ENCODE measurements around the gene GPR161. TPM values are rescaled to one million over a fixed set of nuclear protein-coding genes. Genes with fewer than 3 reads are reported as not detected.
A peak's percentile ranks its signal among the peaks of the same experiment; 100 is the strongest.

GPR161 gene
- total RNA-seq, 1 donor from 2014 or later = 0.04 TPM

- CTCF ChIA-PET = interaction anchor here (1.6 kb wide), 1 partner anchor 57 kb away, joined by 6 read pairs; no protein-coding TSS in a partner anchor
- peaks cover 5% of the 10 kb centered on the region for H3K36me3 Mint-ChIP-seq (ENCODE audit: low read depth)
- POLR2A ChIA-PET = interaction anchor here (0.6 kb wide), 1 partner anchor 1145 kb away, joined by 6 read pairs; no protein-coding TSS in a partner anchor
- intact Hi-C loops (cut with micrococcal nuclease) = no loop called here
- no peaks in the 10 kb centered on the region for H3K9me3 Mint-ChIP-seq
- no peak overlapping the region for H3K27ac Mint-ChIP-seq
- DNase-seq = no peak
- peaks cover 25% of the 10 kb centered on the region for H3K27me3 Mint-ChIP-seq
- ATAC-seq (ENCODE audit: low read depth) = no peak
- no peak overlapping the region for H3K4me3 Mint-ChIP-seq
- no peak for TF ChIP-seq CTCF (IDR thresholded peaks at IDR 0.05)
- peaks cover 18% of the 10 kb centered on the region for H3K4me1 Mint-ChIP-seq
Measured at GRCh38 chr1:168139070-168139469, 2.3 kb upstream of the GPR161 start.

GRCh38 chr1:168138134-168138533, 1.4 kb upstream of the GPR161 start:
- H3K9me3 Mint-ChIP-seq = no peaks in the 10 kb centered on the region
- H3K27ac Mint-ChIP-seq = no peak overlapping the region
- peaks cover 28% of the 10 kb centered on the region for H3K27me3 Mint-ChIP-seq
- H3K4me1 Mint-ChIP-seq = peaks cover 18% of the 10 kb centered on the region
- no peak for TF ChIP-seq CTCF (IDR thresholded peaks at IDR 0.05)
- DNase-seq (no peak), ATAC-seq (ENCODE audit: low read depth) (no peak)
- intact Hi-C loops (cut with micrococcal nuclease) = no loop called here
- no peak overlapping the region for H3K4me3 Mint-ChIP-seq
- peaks cover 5% of the 10 kb centered on the region for H3K36me3 Mint-ChIP-seq (ENCODE audit: low read depth)
- ChIA-PET CTCF (interaction anchor here (1.6 kb wide), 1 partner anchor 56 kb away, joined by 6 read pairs; no protein-coding TSS in a partner anchor), POLR2A (no interaction called here)

DNA sequence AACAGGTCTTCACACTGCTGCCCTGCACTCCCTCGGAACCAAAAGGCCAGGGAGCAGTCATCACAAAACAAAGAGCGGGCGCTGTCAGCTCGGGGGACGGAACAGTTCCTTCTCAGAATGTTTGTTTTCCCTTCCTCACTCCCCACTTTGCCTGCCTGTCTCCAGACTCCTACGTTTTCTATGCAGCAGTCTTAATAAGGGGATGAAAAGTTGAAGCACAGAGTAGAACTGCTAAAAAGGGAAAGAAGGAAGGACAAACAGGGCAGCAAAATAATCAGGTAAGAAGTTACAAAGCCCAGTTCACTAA, 738 bp upstream of the GPR161 start:
- ATAC-seq (ENCODE audit: low read depth) (no peak), DNase-seq (no peak)
- intact Hi-C loops (cut with micrococcal nuclease) = loop anchor here (1.0 to 2.0 kb wide), 3 partner anchors 8 to 201 kb away; partner anchors contain the start of genes DCAF6, MPC2 and TIPRL
- ChIA-PET CTCF (interaction anchor here (1.6 kb wide), 1 partner anchor 55 kb away, joined by 6 read pairs; no protein-coding TSS in a partner anchor), POLR2A (no interaction called here)
- Mint-ChIP-seq H3K4me3 (peak overlapping the region; percentile 88), H3K36me3 (ENCODE audit: low read depth) (peaks cover 5% of the 10 kb centered on the region), H3K27ac (peak overlapping the region; percentile 32), H3K27me3 (peaks cover 32% of the 10 kb centered on the region), H3K9me3 (no peaks in the 10 kb centered on the region), H3K4me1 (peaks cover 18% of the 10 kb centered on the region)
- no peak for TF ChIP-seq CTCF (IDR thresholded peaks at IDR 0.05)

- peak; percentile 24 for DNase-seq
- Mint-ChIP-seq H3K36me3 (ENCODE audit: low read depth) (peaks cover 5% of the 10 kb centered on the region), H3K9me3 (no peaks in the 10 kb centered on the region), H3K4me1 (peaks cover 18% of the 10 kb centered on the region), H3K27me3 (peaks cover 37% of the 10 kb centered on the region), H3K4me3 (peak overlapping the region; percentile 82), H3K27ac (no peak overlapping the region)
- ChIA-PET CTCF (interaction anchor here (1.3 kb wide), 1 partner anchor 9 kb away, joined by 5 read pairs; no protein-coding TSS in a partner anchor), POLR2A (interaction anchor here (1.4 kb wide), 1 partner anchor 44 kb away, joined by 3 read pairs; no protein-coding TSS in a partner anchor)
- TF ChIP-seq CTCF (IDR thresholded peaks at IDR 0.05) = no peak
- ATAC-seq (ENCODE audit: low read depth) = peak; percentile 54
- intact Hi-C loops (cut with micrococcal nuclease) = loop anchor here (2.0 kb wide), 1 partner anchor 199 kb away; the partner anchor contains the start of genes DCAF6 and MPC2
Measured at GRCh38 chr1:168135921-168136708, 615 bp downstream of the GPR161 start.
